Testis (tissue), 2 donors: ENCODE data around the gene STYXL1.

Experiments
- POLR2A ChIP-seq: fragments of 450-650 bp; IDR thresholded peaks from one replicate; pipeline ENCODE4 v1.6.1; 2017; ENCODE audit warnings: antibody characterized with exemption, mild to moderate bottlenecking, moderate library complexity
- TF ChIP-seq, protein P1 (sequence below), 3 experiments: fragments of 450-650 bp in 2 of 3; fragments of 200-600 bp in 1 of 3; sonication (generic) in 1 of 3; IDR thresholded peaks; one replicate each; pipeline ENCODE4 v1.5.1; 2016 to 2019; ENCODE audit warnings: antibody characterized with exemption in 3 of 3, mild to moderate bottlenecking in 2 of 3, moderate library complexity in 1 of 3

DNA sequence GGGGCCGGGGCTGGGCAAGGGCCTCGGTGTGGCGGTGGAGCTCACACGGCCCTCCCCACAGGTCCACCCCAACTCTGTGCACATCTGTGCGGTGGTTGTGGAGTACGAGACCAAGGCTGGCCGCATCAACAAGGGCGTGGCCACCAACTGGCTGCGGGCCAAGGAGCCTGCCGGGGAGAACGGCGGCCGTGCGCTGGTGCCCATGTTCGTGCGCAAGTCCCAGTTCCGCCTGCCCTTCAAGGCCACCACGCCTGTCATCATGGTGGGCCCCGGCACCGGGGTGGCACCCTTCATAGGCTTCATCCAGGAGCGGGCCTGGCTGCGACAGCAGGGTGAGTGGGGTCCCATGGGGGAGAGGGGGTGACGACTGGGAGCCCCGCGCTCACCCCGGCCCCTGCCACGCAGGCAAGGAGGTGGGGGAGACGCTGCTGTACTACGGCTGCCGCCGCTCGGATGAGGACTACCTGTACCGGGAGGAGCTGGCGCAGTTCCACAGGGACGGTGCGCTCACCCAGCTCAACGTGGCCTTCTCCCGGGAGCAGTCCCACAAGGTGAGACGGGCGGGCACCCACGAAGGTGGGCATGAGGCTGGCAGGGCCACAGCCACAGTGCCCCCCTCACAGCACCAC is 62.2 kb downstream of the STYXL1 start:
- TF ChIP-seq POLR2A, result no peak
- TF ChIP-seq, protein P1, sequence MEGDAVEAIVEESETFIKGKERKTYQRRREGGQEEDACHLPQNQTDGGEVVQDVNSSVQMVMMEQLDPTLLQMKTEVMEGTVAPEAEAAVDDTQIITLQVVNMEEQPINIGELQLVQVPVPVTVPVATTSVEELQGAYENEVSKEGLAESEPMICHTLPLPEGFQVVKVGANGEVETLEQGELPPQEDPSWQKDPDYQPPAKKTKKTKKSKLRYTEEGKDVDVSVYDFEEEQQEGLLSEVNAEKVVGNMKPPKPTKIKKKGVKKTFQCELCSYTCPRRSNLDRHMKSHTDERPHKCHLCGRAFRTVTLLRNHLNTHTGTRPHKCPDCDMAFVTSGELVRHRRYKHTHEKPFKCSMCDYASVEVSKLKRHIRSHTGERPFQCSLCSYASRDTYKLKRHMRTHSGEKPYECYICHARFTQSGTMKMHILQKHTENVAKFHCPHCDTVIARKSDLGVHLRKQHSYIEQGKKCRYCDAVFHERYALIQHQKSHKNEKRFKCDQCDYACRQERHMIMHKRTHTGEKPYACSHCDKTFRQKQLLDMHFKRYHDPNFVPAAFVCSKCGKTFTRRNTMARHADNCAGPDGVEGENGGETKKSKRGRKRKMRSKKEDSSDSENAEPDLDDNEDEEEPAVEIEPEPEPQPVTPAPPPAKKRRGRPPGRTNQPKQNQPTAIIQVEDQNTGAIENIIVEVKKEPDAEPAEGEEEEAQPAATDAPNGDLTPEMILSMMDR (IDR thresholded peaks at IDR 0.05), result no peak
